Gastroesophageal sphincter (tissue), 3 donors: ENCODE results near the gene ZFHX2.
A peak's percentile ranks its signal among the peaks of the same experiment; 100 is the strongest.

Source experiments
- CTCF ChIP-seq, 4 experiments: fragments of 200-600 bp in 2 of 4; fragments of 450-650 bp in 2 of 4; sonication (generic) in 1 of 4; IDR thresholded peaks; one replicate each; pipeline ENCODE4 v1.5.1; 2017 to 2019; ENCODE audit warnings: antibody characterized with exemption in 4 of 4, mild to moderate bottlenecking in 2 of 4, moderate library complexity in 2 of 4
- POLR2A ChIP-seq, 2 donors: fragments of 450-650 bp; IDR thresholded peaks; one replicate each; pipeline ENCODE4 v1.6.1; 2017; ENCODE audit warnings: antibody characterized with exemption in 2 of 2, mild to moderate bottlenecking in 2 of 2, moderate library complexity in 1 of 2
- POLR2AphosphoS5 ChIP-seq: sonication (generic); formaldehyde crosslinking; IDR thresholded peaks from one replicate; pipeline ENCODE4 v1.6.1; 2017; ENCODE audit warnings: antibody characterized with exemption

DNA sequence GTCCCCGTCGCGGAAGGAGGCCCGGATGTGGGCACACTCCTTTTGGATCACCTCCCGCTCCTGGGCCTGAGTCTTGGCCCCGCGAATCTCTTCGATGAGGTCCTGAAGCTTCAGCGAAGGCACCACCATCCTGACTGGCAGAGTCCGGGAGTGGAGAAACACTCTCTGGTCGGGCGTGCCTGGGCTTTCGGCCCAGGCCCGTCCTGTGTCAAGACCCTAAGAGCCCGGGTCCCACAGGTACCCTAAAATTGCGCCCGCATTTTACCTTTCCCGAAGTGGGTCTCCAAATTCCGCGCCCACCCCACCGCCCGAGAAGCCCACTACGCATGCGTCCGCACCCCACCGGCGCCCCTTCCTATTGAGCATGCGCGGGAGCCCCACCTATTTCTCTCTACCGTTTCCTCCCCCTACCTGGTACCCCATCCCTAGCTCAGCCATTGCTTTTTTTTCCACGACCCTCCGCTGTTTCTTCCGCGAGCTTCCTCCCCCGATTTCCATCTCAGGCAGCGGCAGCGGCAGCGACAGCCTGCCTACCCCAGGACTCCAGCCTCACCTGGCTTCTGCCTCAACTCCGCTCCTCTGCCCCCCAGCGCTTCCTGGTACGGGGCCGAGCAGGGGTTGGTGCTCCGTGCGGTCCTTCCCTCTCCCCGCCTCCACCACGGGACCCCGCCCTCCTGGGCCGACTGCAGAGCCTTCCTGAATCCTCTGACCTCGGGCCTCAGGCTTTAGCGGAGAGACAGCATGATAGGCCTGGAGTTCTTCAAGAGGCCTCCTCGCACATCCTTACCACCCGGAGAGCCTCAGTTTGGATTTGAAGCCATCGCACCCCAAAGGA lies 15.8 kb upstream of the ZFHX2 start, which contains the start of gene AP1G2:
- no peak for TF ChIP-seq CTCF (IDR thresholded peaks at IDR 0.05)
- TF ChIP-seq POLR2A (IDR thresholded peaks at IDR 0.05) = peak in 1 of 2 donors; percentile 22
- TF ChIP-seq POLR2AphosphoS5 = peak; percentile 7
